KMS-11 (cell line): ENCODE data around the gene NTRK3.

Experiments
- H2AFZ ChIP-seq: fragments of 200-600 bp; sonication (generic); 2 replicates; pipeline ENCODE4 v1.6.1; 2016; ENCODE audit warnings: antibody characterized with exemption, mixed run types, low read depth
- H3K27ac ChIP-seq: fragments of 200-600 bp; sonication (generic); 2 replicates; pipeline ENCODE4 v1.6.1; 2016; ENCODE audit warnings: mild to moderate bottlenecking, mixed run types
- H3K27me3 ChIP-seq: fragments of 200-600 bp; sonication (generic); 2 replicates; pipeline ENCODE4 v1.6.1; 2017; ENCODE audit warnings: mild to moderate bottlenecking, low read depth, mixed run types, moderate library complexity; ENCODE audit not compliant: insufficient read depth
- H3K36me3 ChIP-seq: fragments of 200-600 bp; sonication (generic); 2 replicates; pipeline ENCODE4 v1.6.1; 2017; ENCODE audit warnings: mild to moderate bottlenecking, mixed run types; ENCODE audit not compliant: insufficient read depth
- H3K4me1 ChIP-seq: fragments of 200-600 bp; sonication (generic); 2 replicates; pipeline ENCODE4 v1.6.1; 2016; ENCODE audit warnings: mild to moderate bottlenecking, low read depth, mixed run types; ENCODE audit not compliant: poor library complexity, severe bottlenecking
- H3K4me2 ChIP-seq: fragments of 200-600 bp; sonication (generic); 2 replicates; pipeline ENCODE4 v1.7.0; 2016; ENCODE audit warnings: mild to moderate bottlenecking, mixed run types
- H3K4me3 ChIP-seq: fragments of 200-600 bp; sonication (generic); IDR thresholded peaks from 2 replicates; pipeline ENCODE4 v1.6.1; 2017; ENCODE audit warnings: low read depth, low read length, mixed read lengths; ENCODE audit not compliant: insufficient read depth
- H3K79me2 ChIP-seq: fragments of 200-600 bp; sonication (generic); 2 replicates; pipeline ENCODE4 v1.6.1; 2016; ENCODE audit warnings: low read depth, mixed run types; ENCODE audit not compliant: insufficient read depth
- H3K9ac ChIP-seq: fragments of 200-600 bp; sonication (generic); 2 replicates; pipeline ENCODE4 v1.6.1; 2016; ENCODE audit warnings: mild to moderate bottlenecking, mixed run types
- H4K20me1 ChIP-seq: fragments of 200-600 bp; sonication (generic); 2 replicates; pipeline ENCODE4 v1.6.1; 2016; ENCODE audit warnings: mild to moderate bottlenecking, mixed run types; ENCODE audit not compliant: insufficient read depth
- CTCF ChIP-seq: fragments of 200-600 bp; sonication (generic); conservative IDR thresholded peaks from 2 replicates; pipeline ENCODE4 v1.6.1; 2017; ENCODE audit warnings: low read depth, mild to moderate bottlenecking, antibody characterized with exemption, low read length, moderate library complexity, mixed read lengths

Gene NTRK3

GRCh38 chr15:87866961-87867360, 389.6 kb downstream of the NTRK3 start:
- no peak for TF ChIP-seq CTCF
- Histone ChIP-seq H3K4me3 (no peak overlapping the region), H3K9ac (no peak overlapping the region), H3K4me2 (no peak overlapping the region), H3K4me1 (no peaks in the 10 kb centered on the region), H3K36me3 (no peaks in the 10 kb centered on the region), H2AFZ (no peak overlapping the region), H4K20me1 (no peaks in the 10 kb centered on the region), H3K27ac (no peak overlapping the region), H3K27me3 (no peaks in the 10 kb centered on the region), H3K79me2 (no peaks in the 10 kb centered on the region)

- TF ChIP-seq CTCF, result no peak
These were observed 393.4 kb downstream of the NTRK3 start for GRCh38 chr15:87863152-87863551.

GRCh38 chr15:87860743-87861142, 395.8 kb downstream of the NTRK3 start:
- Histone ChIP-seq H3K4me3 (no peak overlapping the region), H4K20me1 (no peaks in the 10 kb centered on the region), H3K9ac (no peak overlapping the region), H3K79me2 (no peaks in the 10 kb centered on the region), H3K27me3 (no peaks in the 10 kb centered on the region), H3K4me2 (no peak overlapping the region), H3K4me1 (no peaks in the 10 kb centered on the region), H3K36me3 (no peaks in the 10 kb centered on the region), H2AFZ (no peak overlapping the region), H3K27ac (no peak overlapping the region)
- no peak for TF ChIP-seq CTCF

More at GRCh38 chr15:87863152-87863551, 393.4 kb downstream of the NTRK3 start:
- Histone ChIP-seq H4K20me1 (no peaks in the 10 kb centered on the region), H3K4me2 (no peak overlapping the region), H3K79me2 (no peaks in the 10 kb centered on the region), H3K9ac (no peak overlapping the region), H3K4me1 (no peaks in the 10 kb centered on the region), H3K27ac (no peak overlapping the region), H3K4me3 (no peak overlapping the region), H2AFZ (no peak overlapping the region), H3K27me3 (no peaks in the 10 kb centered on the region), H3K36me3 (no peaks in the 10 kb centered on the region)

GRCh38 chr15:87858651-87859050, 397.9 kb downstream of the NTRK3 start:
- no peak for TF ChIP-seq CTCF
- H3K4me1 ChIP-seq, result no peaks in the 10 kb centered on the region
- H2AFZ ChIP-seq, result no peak overlapping the region
- no peak overlapping the region for H3K9ac ChIP-seq
- H3K36me3 ChIP-seq, result no peaks in the 10 kb centered on the region
- no peaks in the 10 kb centered on the region for H3K27me3 ChIP-seq
- no peak overlapping the region for H3K4me2 ChIP-seq
- no peak overlapping the region for H3K27ac ChIP-seq
- H3K79me2 ChIP-seq, result no peaks in the 10 kb centered on the region
- H4K20me1 ChIP-seq, result no peaks in the 10 kb centered on the region
- H3K4me3 ChIP-seq, result no peak overlapping the region
